Activated T-cell treated with anti-CD3 and anti-CD28 coated beads, Interleukin-2, amount 50 U/mL, for 4 hours (primary cell): ENCODE data around the gene MAP7. TPM values are rescaled to one million over a fixed set of nuclear protein-coding genes. Genes with fewer than 3 reads are reported as not detected.

Experiments
- ATAC-seq, 2 donors: fragments of 200-7000 bp; cut with Tn5 transposase; one replicate each; pipeline ENCODE4 v1.10.0; 2021
- DNase-seq: peaks from one replicate; pipeline ENCODE4 v3.0.0-alpha.2; 2020
- H3K27me3 Mint-ChIP-seq: one replicate; pipeline ENCODE4 v1.8.0; 2021; ENCODE audit warnings: low read depth, mixed read lengths
- H3K36me3 Mint-ChIP-seq: one replicate; pipeline ENCODE4 v1.8.0; 2022; ENCODE audit warnings: mixed read lengths; ENCODE audit not compliant: insufficient read depth
- H3K4me1 Mint-ChIP-seq: one replicate; pipeline ENCODE4 v1.8.0; 2021; ENCODE audit warnings: low read depth, mixed read lengths
- H3K4me3 Mint-ChIP-seq: one replicate; pipeline ENCODE4 v1.8.0; 2021; ENCODE audit warnings: mild to moderate bottlenecking, moderate library complexity, mixed read lengths
- H3K9me3 Mint-ChIP-seq: one replicate; pipeline ENCODE4 v1.8.0; 2021; ENCODE audit warnings: mixed read lengths
- total RNA-seq, 3 donors: library from RNA; stranded (reverse); gene quantifications; one replicate each; pipeline ENCODE4 v1.2.1, GENCODE V29; 2021

The MAP7 gene
- total RNA-seq, 3 donors from 2014 or later = 0.46 to 1.3 (median 0.49) TPM

- Mint-ChIP-seq H3K4me1 (peaks cover under 1% of the 10 kb centered on the region), H3K9me3 (no peaks in the 10 kb centered on the region), H3K4me3 (no peak overlapping the region), H3K27me3 (peaks cover 9% of the 10 kb centered on the region), H3K36me3 (no peaks in the 10 kb centered on the region)
- DNase-seq = no peak
- ATAC-seq = no peak
Measured at GRCh38 chr6:136469154-136469553, 81.1 kb downstream of the MAP7 start.

- Mint-ChIP-seq H3K4me3 (no peak overlapping the region), H3K27me3 (peaks cover 14% of the 10 kb centered on the region), H3K9me3 (no peaks in the 10 kb centered on the region), H3K36me3 (no peaks in the 10 kb centered on the region), H3K4me1 (peaks cover 5% of the 10 kb centered on the region)
- no peak for DNase-seq
- ATAC-seq = no peak
Measured at GRCh38 chr6:136468711-136469110, 81.5 kb downstream of the MAP7 start.

- Mint-ChIP-seq H3K4me3 (no peak overlapping the region), H3K36me3 (no peaks in the 10 kb centered on the region), H3K4me1 (peaks cover 5% of the 10 kb centered on the region), H3K9me3 (no peaks in the 10 kb centered on the region), H3K27me3 (peaks cover 14% of the 10 kb centered on the region)
- ATAC-seq (no peak), DNase-seq (no peak)
Measured at GRCh38 chr6:136467186-136467585, 83.0 kb downstream of the MAP7 start.

- Mint-ChIP-seq H3K4me3 (no peak overlapping the region), H3K4me1 (peaks cover 5% of the 10 kb centered on the region), H3K27me3 (peaks cover 14% of the 10 kb centered on the region), H3K9me3 (no peaks in the 10 kb centered on the region), H3K36me3 (no peaks in the 10 kb centered on the region)
- ATAC-seq (no peak), DNase-seq (no peak)
Measured at GRCh38 chr6:136466777-136467176, 83.4 kb downstream of the MAP7 start.

- no peak for DNase-seq
- peaks cover 5% of the 10 kb centered on the region for H3K4me1 Mint-ChIP-seq
- H3K36me3 Mint-ChIP-seq = no peaks in the 10 kb centered on the region
- no peaks in the 10 kb centered on the region for H3K9me3 Mint-ChIP-seq
- ATAC-seq = no peak
- peaks cover 14% of the 10 kb centered on the region for H3K27me3 Mint-ChIP-seq
- H3K4me3 Mint-ChIP-seq = no peak overlapping the region
Measured at GRCh38 chr6:136465766-136466303, 84.4 kb downstream of the MAP7 start.

GRCh38 chr6:136464874-136465273 lies 85.3 kb downstream of the MAP7 start:
- Mint-ChIP-seq H3K4me1 (peaks cover 5% of the 10 kb centered on the region), H3K27me3 (peaks cover 14% of the 10 kb centered on the region), H3K4me3 (no peak overlapping the region), H3K9me3 (no peaks in the 10 kb centered on the region), H3K36me3 (no peaks in the 10 kb centered on the region)
- no peak for ATAC-seq
- no peak for DNase-seq

- Mint-ChIP-seq H3K4me1 (peaks cover 5% of the 10 kb centered on the region), H3K4me3 (no peak overlapping the region), H3K9me3 (no peaks in the 10 kb centered on the region), H3K36me3 (no peaks in the 10 kb centered on the region), H3K27me3 (peaks cover 16% of the 10 kb centered on the region)
- DNase-seq (no peak), ATAC-seq (no peak)
Measured at GRCh38 chr6:136464148-136464547, 86.1 kb downstream of the MAP7 start.

GRCh38 chr6:136463743-136464142 lies 86.5 kb downstream of the MAP7 start:
- Mint-ChIP-seq H3K27me3 (peaks cover 15% of the 10 kb centered on the region), H3K4me1 (peaks cover 5% of the 10 kb centered on the region), H3K4me3 (no peak overlapping the region), H3K36me3 (no peaks in the 10 kb centered on the region), H3K9me3 (no peaks in the 10 kb centered on the region)
- ATAC-seq (no peak), DNase-seq (no peak)

GRCh38 chr6:136446579-136447187 lies 103.5 kb downstream of the MAP7 start:
- Mint-ChIP-seq H3K36me3 (no peaks in the 10 kb centered on the region), H3K4me3 (no peak overlapping the region), H3K4me1 (no peaks in the 10 kb centered on the region), H3K27me3 (peaks cover 3% of the 10 kb centered on the region), H3K9me3 (no peaks in the 10 kb centered on the region)
- ATAC-seq (no peak), DNase-seq (no peak)

- ATAC-seq = no peak
- Mint-ChIP-seq H3K4me3 (no peak overlapping the region), H3K4me1 (no peaks in the 10 kb centered on the region), H3K36me3 (no peaks in the 10 kb centered on the region), H3K27me3 (peaks cover 3% of the 10 kb centered on the region), H3K9me3 (no peaks in the 10 kb centered on the region)
- DNase-seq = no peak
Measured at GRCh38 chr6:136446145-136446544, 104.1 kb downstream of the MAP7 start.

GRCh38 chr6:136445063-136445462 lies 105.2 kb downstream of the MAP7 start:
- DNase-seq (no peak), ATAC-seq (no peak)
- H3K27me3 Mint-ChIP-seq = peaks cover 3% of the 10 kb centered on the region
- no peak overlapping the region for H3K4me3 Mint-ChIP-seq
- no peaks in the 10 kb centered on the region for H3K9me3 Mint-ChIP-seq
- H3K36me3 Mint-ChIP-seq = no peaks in the 10 kb centered on the region
- H3K4me1 Mint-ChIP-seq = no peaks in the 10 kb centered on the region

GRCh38 chr6:136440203-136440602 lies 110.0 kb downstream of the MAP7 start:
- Mint-ChIP-seq H3K9me3 (no peaks in the 10 kb centered on the region), H3K4me1 (no peaks in the 10 kb centered on the region), H3K36me3 (no peaks in the 10 kb centered on the region), H3K27me3 (peaks cover under 1% of the 10 kb centered on the region), H3K4me3 (no peak overlapping the region)
- DNase-seq = no peak
- ATAC-seq = no peak

- Mint-ChIP-seq H3K4me3 (no peak overlapping the region), H3K9me3 (no peaks in the 10 kb centered on the region), H3K4me1 (no peaks in the 10 kb centered on the region), H3K27me3 (no peaks in the 10 kb centered on the region), H3K36me3 (no peaks in the 10 kb centered on the region)
- DNase-seq (no peak), ATAC-seq (no peak)
Measured at GRCh38 chr6:136439514-136440190, 110.6 kb downstream of the MAP7 start.

- H3K4me1 Mint-ChIP-seq = no peaks in the 10 kb centered on the region
- no peaks in the 10 kb centered on the region for H3K36me3 Mint-ChIP-seq
- ATAC-seq (no peak), DNase-seq (no peak)
- H3K9me3 Mint-ChIP-seq = no peaks in the 10 kb centered on the region
- no peaks in the 10 kb centered on the region for H3K27me3 Mint-ChIP-seq
- no peak overlapping the region for H3K4me3 Mint-ChIP-seq
Measured at GRCh38 chr6:136438441-136438840, 111.8 kb downstream of the MAP7 start.

- H3K4me3 Mint-ChIP-seq = no peak overlapping the region
- ATAC-seq = no peak
- H3K9me3 Mint-ChIP-seq = no peaks in the 10 kb centered on the region
- H3K4me1 Mint-ChIP-seq = no peaks in the 10 kb centered on the region
- no peak for DNase-seq
- H3K36me3 Mint-ChIP-seq = no peaks in the 10 kb centered on the region
- no peaks in the 10 kb centered on the region for H3K27me3 Mint-ChIP-seq
Measured at GRCh38 chr6:136437246-136437645, 113.0 kb downstream of the MAP7 start.
